ENCODE results near the gene SHMT1.

SHMT1 gene

GRCh38 chr17:18363101-18364049, at the start of gene SHMT1 (continued):
- peak; percentile 57; the same call in 1 of the 2 replicates for TF ChIP-seq ZNF76 (tag by site-specific recombination; IDR thresholded peaks at IDR 0.05; ENCODE audit: borderline replicate concordance, low read depth)
- TF ChIP-seq INSM2 (tag by site-specific recombination; IDR thresholded peaks at IDR 0.05): no peak
- TF ChIP-seq EGR2 (tag by site-specific recombination; IDR thresholded peaks at IDR 0.05; ENCODE audit: low read depth): peak; percentile 81
- TF ChIP-seq BCL11A (tag by site-specific recombination; IDR thresholded peaks at IDR 0.05; ENCODE audit: low read depth): no peak
- TF ChIP-seq GLI2 (tag by site-specific recombination; IDR thresholded peaks at IDR 0.05; ENCODE audit: borderline replicate concordance, low read depth): no peak
- no peak for TF ChIP-seq ZNF768 (tag by site-specific recombination; IDR thresholded peaks at IDR 0.05)
- no peak for TF ChIP-seq ZNF37A (tag by site-specific recombination; IDR thresholded peaks at IDR 0.05)
- no peak for TF ChIP-seq ZNF677 (tag by site-specific recombination; IDR thresholded peaks at IDR 0.05)
- TF ChIP-seq ZFP37 (tag by site-specific recombination; IDR thresholded peaks at IDR 0.05): no peak
- no peak for TF ChIP-seq OSR2 (tag by site-specific recombination; IDR thresholded peaks at IDR 0.05)
- no peak for TF ChIP-seq ZNF433 (tag by site-specific recombination; IDR thresholded peaks at IDR 0.05; ENCODE audit: low read depth)
- 0 out of 2 replicates have a peak, but pooled peaks have one; percentile 31 for TF ChIP-seq ZBTB7A (tag by site-specific recombination; IDR thresholded peaks at IDR 0.05; ENCODE audit: low read depth)
- peak; percentile 33; the same call in 1 of the 2 replicates for TF ChIP-seq ZEB2 (tag by site-specific recombination; IDR thresholded peaks at IDR 0.05)
- TF ChIP-seq ZBTB11 (tag by site-specific recombination; conservative IDR thresholded peaks at IDR 0.05; ENCODE audit: low read depth): 0 out of 2 replicates have a peak, but pooled peaks have one; percentile 27
- peak; percentile 56; the same call in 1 of the 2 replicates for TF ChIP-seq KLF8 (tag by site-specific recombination; IDR thresholded peaks at IDR 0.05)
- TF ChIP-seq ZNF292 (tag by site-specific recombination; IDR thresholded peaks at IDR 0.05; ENCODE audit: borderline replicate concordance, low read depth): no peak
- TF ChIP-seq OVOL3 (tag by site-specific recombination; IDR thresholded peaks at IDR 0.05): no peak
- peak; percentile 17; the same call in 1 of the 2 replicates for TF ChIP-seq ZNF324 (tag by site-specific recombination; IDR thresholded peaks at IDR 0.05)
- TF ChIP-seq PRDM2 (tag by site-specific recombination; IDR thresholded peaks at IDR 0.05; ENCODE audit: borderline replicate concordance): no peak
- TF ChIP-seq ZNF18 (tag by site-specific recombination; IDR thresholded peaks at IDR 0.05): no peak
- TF ChIP-seq ZNF785 (tag by site-specific recombination; IDR thresholded peaks at IDR 0.05): peak; percentile 68; the same call in 1 of the 2 replicates
- peak; percentile 91 for TF ChIP-seq PBX3 (CRISPR knock-in tag; IDR thresholded peaks at IDR 0.05)
- TF ChIP-seq ZNF23 (tag by site-specific recombination; IDR thresholded peaks at IDR 0.05; ENCODE audit: borderline replicate concordance): no peak
- 0 out of 2 replicates have a peak, but pooled peaks have one; percentile 17 for TF ChIP-seq ZNF843 (tag by site-specific recombination; IDR thresholded peaks at IDR 0.05)

All from HEK293 (cell line).